ENCODE measurements around the gene KRT37. TPM values are rescaled to one million over a fixed set of nuclear protein-coding genes. Genes with fewer than 3 reads are reported as not detected.

KRT37 gene
- total RNA-seq = not detected

GRCh38 chr17:41424111-41424635 is at the start of gene KRT37:
KRT37 (minus strand) TSS chr17:41424585; CDS start chr17:41424523, 62 bp downstream.
- Histone ChIP-seq H3K27ac (no peak within 1 kb of the TSS), H3K4me3 (no peak within 1 kb of the TSS), H3K9me3 (no peaks in the 10 kb centered on the region), H3K36me3 (no peaks in the 10 kb centered on the region), H3K27me3 (no peaks in the 10 kb centered on the region), H3K4me1 (peaks cover 33% of the 10 kb centered on the region)
- no peak for DNase-seq (ENCODE audit: extremely low spot score in 2 of 2)
- TF ChIP-seq POLR2A (IDR thresholded peaks at IDR 0.05) (no peak), CTCF (IDR thresholded peaks at IDR 0.05) (no peak), POLR2AphosphoS5 (IDR thresholded peaks at IDR 0.05; ENCODE audit: insufficient read depth in 1 of 2, low read depth in 1 of 2) (no peak)
- intact Hi-C loops (cut with DNase I) = no loop called here

GRCh38 chr17:41468346-41468745 is 44.0 kb upstream of the KRT37 start:
- Histone ChIP-seq H3K27ac (no peak overlapping the region), H3K4me1 (peaks cover 36% of the 10 kb centered on the region), H3K9me3 (no peaks in the 10 kb centered on the region), H3K36me3 (no peaks in the 10 kb centered on the region), H3K4me3 (no peak overlapping the region), H3K27me3 (no peaks in the 10 kb centered on the region)
- no peak for TF ChIP-seq CTCF (IDR thresholded peaks at IDR 0.05)
- no peak for TF ChIP-seq POLR2A (IDR thresholded peaks at IDR 0.05)
- no peak for TF ChIP-seq POLR2AphosphoS5 (IDR thresholded peaks at IDR 0.05; ENCODE audit: insufficient read depth in 1 of 2, low read depth in 1 of 2)
- DNase-seq (ENCODE audit: extremely low spot score in 2 of 2) = no peak
- intact Hi-C loops (cut with DNase I) = no loop called here

- H3K4me1 ChIP-seq = peaks cover 36% of the 10 kb centered on the region
These were observed 43.2 kb upstream of the KRT37 start for GRCh38 chr17:41467561-41467960.

GRCh38 chr17:41466988-41467387 is 42.6 kb upstream of the KRT37 start, which contains the start of gene KRT32:
KRT32 (minus strand) TSS chr17:41467386; CDS start chr17:41467325, 61 bp downstream.
- no peak within 1 kb of the TSS for H3K27ac ChIP-seq
- H3K9me3 ChIP-seq = no peaks in the 10 kb centered on the region
- no peaks in the 10 kb centered on the region for H3K36me3 ChIP-seq
- peaks cover 36% of the 10 kb centered on the region for H3K4me1 ChIP-seq
- no peak for DNase-seq (ENCODE audit: extremely low spot score in 2 of 2)
- intact Hi-C loops (cut with DNase I) = no loop called here
- no peak within 1 kb of the TSS for H3K4me3 ChIP-seq
- TF ChIP-seq POLR2A (IDR thresholded peaks at IDR 0.05) = no peak
- no peak for TF ChIP-seq CTCF (IDR thresholded peaks at IDR 0.05)
- no peak for TF ChIP-seq POLR2AphosphoS5 (IDR thresholded peaks at IDR 0.05; ENCODE audit: insufficient read depth in 1 of 2, low read depth in 1 of 2)
- no peaks in the 10 kb centered on the region for H3K27me3 ChIP-seq

More at GRCh38 chr17:41467561-41467960, 43.2 kb upstream of the KRT37 start:
- Histone ChIP-seq H3K9me3 (no peaks in the 10 kb centered on the region), H3K36me3 (no peaks in the 10 kb centered on the region), H3K4me3 (no peak overlapping the region), H3K27me3 (no peaks in the 10 kb centered on the region), H3K27ac (no peak overlapping the region)
- intact Hi-C loops (cut with DNase I) = no loop called here
- no peak for DNase-seq (ENCODE audit: extremely low spot score in 2 of 2)
- no peak for TF ChIP-seq POLR2A (IDR thresholded peaks at IDR 0.05)
- TF ChIP-seq CTCF (IDR thresholded peaks at IDR 0.05) = no peak
- no peak for TF ChIP-seq POLR2AphosphoS5 (IDR thresholded peaks at IDR 0.05; ENCODE audit: insufficient read depth in 1 of 2, low read depth in 1 of 2)

GRCh38 chr17:41464682-41465081 is 40.3 kb upstream of the KRT37 start:
- TF ChIP-seq POLR2AphosphoS5 (IDR thresholded peaks at IDR 0.05; ENCODE audit: insufficient read depth in 1 of 2, low read depth in 1 of 2) = peak in 1 of 2 donors; percentile 81
- TF ChIP-seq CTCF (IDR thresholded peaks at IDR 0.05) = no peak
- TF ChIP-seq POLR2A (IDR thresholded peaks at IDR 0.05) = no peak
- no peak for DNase-seq (ENCODE audit: extremely low spot score in 2 of 2)
- no peaks in the 10 kb centered on the region for H3K27me3 ChIP-seq
- H3K27ac ChIP-seq = no peak overlapping the region
- peaks cover 36% of the 10 kb centered on the region for H3K4me1 ChIP-seq
- H3K36me3 ChIP-seq = no peaks in the 10 kb centered on the region
- no peak overlapping the region for H3K4me3 ChIP-seq
- H3K9me3 ChIP-seq = no peaks in the 10 kb centered on the region
- intact Hi-C loops (cut with DNase I) = no loop called here
